HUES48 (cell line): Measurements from ENCODE around the gene GNB1.

Experiments used
- H3K27ac ChIP-seq: one replicate; pipeline ENCODE4 v1.7.0; 2013; ENCODE audit warnings: low read depth, low read length, inconsistent platforms
- H3K27me3 ChIP-seq: 2 replicates; pipeline ENCODE4 v1.6.1; 2013; ENCODE audit warnings: mild to moderate bottlenecking, low read length; ENCODE audit not compliant: control insufficient read depth, insufficient read depth
- H3K36me3 ChIP-seq: 2 replicates; pipeline ENCODE4 v1.6.1; 2013; ENCODE audit warnings: low read length; ENCODE audit not compliant: control insufficient read depth, insufficient read depth
- H3K4me1 ChIP-seq: 2 replicates; pipeline ENCODE4 v1.6.1; 2013; ENCODE audit warnings: mild to moderate bottlenecking, low read length; ENCODE audit not compliant: control insufficient read depth, insufficient read depth
- H3K4me3 ChIP-seq: 2 replicates; pipeline ENCODE4 v1.5.1; 2013; ENCODE audit warnings: mild to moderate bottlenecking, low read depth, low read length
- H3K9ac ChIP-seq: 2 replicates; pipeline ENCODE4 v1.6.1; 2013; ENCODE audit warnings: mild to moderate bottlenecking, low read depth, low read length, moderate library complexity
- H3K9me3 ChIP-seq: 2 replicates; pipeline ENCODE4 v1.6.1; 2013; ENCODE audit warnings: low read length; ENCODE audit not compliant: control insufficient read depth, insufficient read depth

Gene GNB1

DNA sequence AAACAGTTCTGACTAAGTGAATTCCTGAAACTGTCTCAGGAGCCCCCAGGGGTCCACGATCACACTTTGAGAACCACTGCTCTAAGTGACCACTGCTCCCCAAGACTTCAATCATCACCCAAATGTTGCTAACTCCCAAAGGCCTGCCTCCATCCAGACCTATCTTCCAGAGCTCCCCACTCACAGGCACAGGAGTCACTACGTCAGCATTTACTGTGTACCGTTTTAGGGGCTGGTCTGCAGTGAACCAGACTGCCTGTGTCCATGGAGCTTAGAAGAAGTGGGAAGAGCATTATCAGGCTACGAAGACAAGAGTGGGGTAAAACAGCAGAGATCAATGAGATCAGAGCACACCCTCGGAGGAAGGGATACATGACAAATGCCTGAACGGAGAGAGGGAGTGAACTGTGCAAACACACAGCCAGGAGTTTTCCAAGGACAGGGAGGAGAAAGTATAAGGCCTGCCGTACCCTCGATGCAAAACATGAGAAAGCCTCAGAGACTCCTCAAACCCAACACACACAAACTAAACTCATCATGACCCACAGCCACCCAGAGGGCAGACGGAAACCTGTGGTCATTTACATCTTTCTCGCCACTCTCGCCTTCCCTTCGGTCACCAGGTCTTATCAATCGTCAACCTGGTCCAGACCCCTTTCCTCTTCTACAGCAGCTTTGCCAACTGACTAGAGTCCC is 10.1 kb downstream of the GNB1 start:
- no peak overlapping the region for H3K4me3 ChIP-seq
- peaks cover 4% of the 10 kb centered on the region for H3K4me1 ChIP-seq
- no peak overlapping the region for H3K27ac ChIP-seq
- H3K9me3 ChIP-seq: no peaks in the 10 kb centered on the region
- no peaks in the 10 kb centered on the region for H3K27me3 ChIP-seq
- peaks cover 12% of the 10 kb centered on the region for H3K36me3 ChIP-seq
- no peak overlapping the region for H3K9ac ChIP-seq

DNA sequence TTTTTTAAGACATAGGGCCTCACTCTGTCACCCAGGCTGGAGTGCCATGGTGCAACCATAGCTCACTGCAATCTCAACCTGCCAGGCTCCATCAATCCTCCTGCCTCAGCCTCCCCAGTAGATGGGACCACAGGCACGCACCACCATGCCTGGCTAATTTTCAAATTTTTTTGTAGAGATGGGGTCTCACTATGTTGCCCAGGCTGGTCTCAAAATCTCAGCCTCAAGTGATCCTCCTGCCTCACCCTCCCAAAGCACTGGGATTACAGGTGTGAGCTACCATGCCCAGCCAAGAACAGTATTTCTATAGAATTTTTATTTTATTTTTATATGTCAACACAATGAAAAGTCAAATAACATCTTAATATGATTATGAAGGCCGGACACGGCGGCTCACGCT is 10.9 kb downstream of the GNB1 start:
- H3K27me3 ChIP-seq: no peaks in the 10 kb centered on the region
- no peak overlapping the region for H3K9ac ChIP-seq
- 0 out of 2 replicates have a peak, but pooled peaks cover 3% of the 10 kb centered on the region for H3K9me3 ChIP-seq
- peaks cover 4% of the 10 kb centered on the region for H3K4me1 ChIP-seq
- no peak overlapping the region for H3K27ac ChIP-seq
- H3K4me3 ChIP-seq: no peak overlapping the region
- peaks cover 20% of the 10 kb centered on the region for H3K36me3 ChIP-seq

GRCh38 chr1:1877865-1878436 is 12.9 kb downstream of the GNB1 start:
- peaks cover 31% of the 10 kb centered on the region for H3K36me3 ChIP-seq
- H3K9ac ChIP-seq: no peak overlapping the region
- no peak overlapping the region for H3K4me3 ChIP-seq
- peaks cover 4% of the 10 kb centered on the region; the same call in 1 of the 2 replicates for H3K4me1 ChIP-seq
- H3K27me3 ChIP-seq: no peaks in the 10 kb centered on the region
- H3K9me3 ChIP-seq: 0 out of 2 replicates have a peak, but pooled peaks cover 3% of the 10 kb centered on the region
- no peak overlapping the region for H3K27ac ChIP-seq

GRCh38 chr1:1876335-1876930 is 14.5 kb downstream of the GNB1 start:
- no peak overlapping the region for H3K27ac ChIP-seq
- H3K9ac ChIP-seq: no peak overlapping the region
- H3K4me3 ChIP-seq: no peak overlapping the region
- H3K9me3 ChIP-seq: 0 out of 2 replicates have a peak, but pooled peaks cover 3% of the 10 kb centered on the region
- H3K36me3 ChIP-seq: peaks cover 32% of the 10 kb centered on the region
- no peaks in the 10 kb centered on the region; the same call in 1 of the 2 replicates for H3K4me1 ChIP-seq
- H3K27me3 ChIP-seq: no peaks in the 10 kb centered on the region

GRCh38 chr1:1875932-1876331 is 15.0 kb downstream of the GNB1 start:
- Histone ChIP-seq H3K36me3 (peaks cover 32% of the 10 kb centered on the region), H3K4me1 (no peaks in the 10 kb centered on the region; the same call in 1 of the 2 replicates), H3K4me3 (no peak overlapping the region), H3K9ac (no peak overlapping the region), H3K27me3 (no peaks in the 10 kb centered on the region), H3K9me3 (0 out of 2 replicates have a peak, but pooled peaks cover 3% of the 10 kb centered on the region), H3K27ac (no peak overlapping the region)

- peaks cover 32% of the 10 kb centered on the region for H3K36me3 ChIP-seq
- 0 out of 2 replicates have a peak, but pooled peaks cover 3% of the 10 kb centered on the region for H3K9me3 ChIP-seq
- no peak overlapping the region for H3K9ac ChIP-seq
- H3K27me3 ChIP-seq: no peaks in the 10 kb centered on the region
- no peak overlapping the region for H3K4me3 ChIP-seq
- H3K4me1 ChIP-seq: no peaks in the 10 kb centered on the region
- H3K27ac ChIP-seq: no peak overlapping the region
Observed at GRCh38 chr1:1874901-1875300, 16.0 kb downstream of the GNB1 start.

DNA sequence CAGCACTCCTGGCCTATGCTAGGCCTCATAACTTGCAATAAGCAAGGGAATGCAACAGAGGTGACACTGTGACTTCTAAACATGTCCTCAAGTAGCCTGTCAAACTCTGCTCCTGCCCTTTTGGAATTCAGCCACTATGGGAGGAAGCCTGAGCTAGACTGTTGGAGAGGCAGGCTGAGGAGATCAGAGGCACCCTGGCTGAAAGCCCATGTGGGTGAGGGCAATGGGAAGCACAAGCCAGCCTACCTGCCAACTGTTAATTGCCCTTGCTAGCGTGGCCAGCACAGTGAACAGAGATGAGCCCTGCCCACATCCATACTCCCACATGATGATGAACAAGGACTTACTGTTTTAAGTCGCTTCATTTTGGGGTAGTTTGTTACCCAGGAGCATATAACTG is 17.7 kb downstream of the GNB1 start:
- H3K9me3 ChIP-seq: 0 out of 2 replicates have a peak, but pooled peaks cover 3% of the 10 kb centered on the region
- H3K27ac ChIP-seq: no peak overlapping the region
- no peak overlapping the region for H3K9ac ChIP-seq
- no peak overlapping the region for H3K4me3 ChIP-seq
- no peaks in the 10 kb centered on the region for H3K27me3 ChIP-seq
- H3K36me3 ChIP-seq: peaks cover 35% of the 10 kb centered on the region
- H3K4me1 ChIP-seq: no peaks in the 10 kb centered on the region

DNA sequence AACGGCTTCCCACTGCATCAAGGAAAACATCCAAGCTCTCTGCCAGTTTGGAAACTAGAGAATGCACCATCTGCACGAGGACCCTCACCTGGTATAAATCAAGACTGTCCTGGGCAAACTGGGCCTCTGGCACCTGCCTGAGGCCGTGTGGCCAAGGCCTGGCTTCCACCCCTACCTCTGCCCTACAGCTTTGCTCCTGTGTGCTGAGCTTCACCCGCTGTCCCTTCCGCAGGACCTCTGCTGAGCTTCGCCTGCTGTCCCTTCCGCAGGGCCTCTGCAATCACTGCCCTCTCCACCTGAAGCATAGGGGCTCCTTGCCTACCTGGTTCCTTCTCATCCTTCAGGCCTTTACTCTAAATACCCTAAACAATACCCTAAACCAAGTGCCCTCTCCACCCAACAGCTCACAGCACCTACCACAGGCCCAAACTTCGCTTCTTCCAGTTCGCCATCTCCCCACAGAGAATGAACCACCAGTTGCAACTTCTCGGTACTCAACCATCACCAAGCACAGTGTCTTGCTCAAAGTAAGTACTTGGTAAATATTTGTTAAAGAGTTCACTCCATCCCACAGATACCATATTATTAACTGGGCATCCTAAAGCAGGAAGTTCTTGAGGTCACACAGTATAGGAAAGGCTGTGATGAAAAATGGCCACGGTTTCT is 18.4 kb downstream of the GNB1 start:
- H3K36me3 ChIP-seq: peaks cover 35% of the 10 kb centered on the region
- no peaks in the 10 kb centered on the region for H3K27me3 ChIP-seq
- 0 out of 2 replicates have a peak, but pooled peaks cover 3% of the 10 kb centered on the region for H3K9me3 ChIP-seq
- no peak overlapping the region for H3K27ac ChIP-seq
- H3K9ac ChIP-seq: no peak overlapping the region
- H3K4me3 ChIP-seq: no peak overlapping the region
- no peaks in the 10 kb centered on the region for H3K4me1 ChIP-seq

DNA sequence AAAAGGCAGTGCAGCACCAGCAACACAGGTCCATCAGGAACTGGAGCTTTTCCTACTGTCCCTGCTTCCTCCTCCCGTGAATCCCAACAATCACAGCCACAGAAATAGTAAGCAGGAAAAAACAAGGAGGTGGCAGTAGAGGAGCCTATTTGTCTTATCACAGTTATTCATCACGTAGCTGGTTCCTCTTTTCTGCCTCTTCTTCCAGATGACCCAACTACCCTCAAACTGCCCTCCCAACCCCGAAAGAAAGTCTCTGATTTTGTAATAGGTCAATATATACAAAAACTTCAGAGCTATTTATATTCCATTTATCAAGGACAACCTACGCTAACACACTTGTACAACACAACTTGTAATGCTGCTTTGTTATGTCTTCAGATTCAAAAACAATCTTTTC is 21.4 kb downstream of the GNB1 start:
- no peak overlapping the region for H3K27ac ChIP-seq
- H3K36me3 ChIP-seq: peaks cover 14% of the 10 kb centered on the region
- no peaks in the 10 kb centered on the region for H3K27me3 ChIP-seq
- no peak overlapping the region for H3K4me3 ChIP-seq
- no peaks in the 10 kb centered on the region for H3K4me1 ChIP-seq
- no peaks in the 10 kb centered on the region for H3K9me3 ChIP-seq
- H3K9ac ChIP-seq: no peak overlapping the region

GRCh38 chr1:1867164-1867563 is 23.7 kb downstream of the GNB1 start:
- Histone ChIP-seq H3K4me1 (no peaks in the 10 kb centered on the region), H3K9me3 (no peaks in the 10 kb centered on the region), H3K9ac (no peak overlapping the region), H3K36me3 (0 out of 2 replicates have a peak, but pooled peaks cover 6% of the 10 kb centered on the region), H3K27ac (no peak overlapping the region), H3K4me3 (no peak overlapping the region), H3K27me3 (no peaks in the 10 kb centered on the region)
